Smooth muscle cell (in vitro differentiated cells): ENCODE results near the gene SPATA2L. TPM values are rescaled to one million over a fixed set of nuclear protein-coding genes. Genes with fewer than 3 reads are reported as not detected.

Experiments
- DNase-seq: peaks from one replicate; lab custom pipeline; 2025; ENCODE audit not compliant: unreplicated experiment; lab: John Stamatoyannopoulos, UW
- H2AFZ ChIP-seq: fragments of 200-600 bp; sonication (generic); 2 replicates; pipeline ENCODE4 v1.6.0; 2016; ENCODE audit warnings: antibody characterized with exemption, low read depth, mild to moderate bottlenecking
- H3F3A ChIP-seq: fragments of 200-600 bp; sonication (generic); 2 replicates; pipeline ENCODE4 v1.6.0; 2017; ENCODE audit warnings: antibody characterized with exemption, low read depth
- H3K27ac ChIP-seq: fragments of 200-600 bp; sonication (generic); 2 replicates; pipeline ENCODE4 v1.5.1; 2016; ENCODE audit warnings: low read depth, mild to moderate bottlenecking
- H3K27me3 ChIP-seq: fragments of 200-600 bp; sonication (generic); 2 replicates; pipeline ENCODE4 v1.6.1; 2016; ENCODE audit warnings: low read depth, mild to moderate bottlenecking
- H3K36me3 ChIP-seq: fragments of 200-600 bp; sonication (generic); 2 replicates; pipeline ENCODE4 v1.5.1; 2016; ENCODE audit warnings: low read depth
- H3K4me1 ChIP-seq: fragments of 200-600 bp; sonication (generic); 2 replicates; pipeline ENCODE4 v1.5.1; 2016; ENCODE audit warnings: low read depth
- H3K4me2 ChIP-seq: fragments of 200-600 bp; sonication (generic); 2 replicates; pipeline ENCODE4 v1.6.0; 2016; ENCODE audit warnings: mild to moderate bottlenecking
- H3K4me3 ChIP-seq: fragments of 200-600 bp; sonication (generic); 2 replicates; pipeline ENCODE4 v1.5.1; 2016; ENCODE audit warnings: mild to moderate bottlenecking
- H3K79me2 ChIP-seq: fragments of 200-600 bp; sonication (generic); 2 replicates; pipeline ENCODE4 v1.6.0; 2016; ENCODE audit warnings: low read depth, mild to moderate bottlenecking
- H3K9ac ChIP-seq: fragments of 200-600 bp; sonication (generic); 2 replicates; pipeline ENCODE4 v1.6.0; 2016; ENCODE audit warnings: low read depth
- H3K9me3 ChIP-seq: fragments of 200-600 bp; sonication (generic); replicated peaks from 2 replicates; pipeline ENCODE4 v1.5.1; 2016; ENCODE audit warnings: low read depth
- H4K20me1 ChIP-seq: fragments of 200-600 bp; sonication (generic); 2 replicates; pipeline ENCODE4 v1.6.0; 2016; ENCODE audit warnings: low read depth
- CTCF ChIP-seq: fragments of 200-600 bp; sonication (generic); IDR thresholded peaks from 2 replicates; pipeline ENCODE4 v1.5.1; 2017; ENCODE audit warnings: borderline replicate concordance, mild to moderate bottlenecking, antibody characterized with exemption; ENCODE audit not compliant: insufficient read depth, poor library complexity, severe bottlenecking
- WGBS: methylation state at CpG from one replicate; pipeline ENCODE4 v1.1.7; 2016; ENCODE audit warnings: low lambda C conversion rate; 5-methylcytosine and 5-hydroxymethylcytosine counted together
- polyA plus RNA-seq: library from polyadenylated mRNA; unstranded; fragments of >200 nt; fragmentation: Nextera tagmentation; extraction: Ambion mirVana; gene quantifications from 2 replicates; pipeline ENCODE4 v1.2.1, GENCODE V29; 2016
- total RNA-seq: library from RNA; depleted of rRNA; stranded (reverse); fragments of >200 nt; gene quantifications from 2 replicates; pipeline ENCODE4 v1.2.3, GENCODE V29; 2014

SPATA2L gene
- total and polyA plus RNA-seq, 2 experiments from 2014 or later, result 7.8 to 14.1 TPM

DNA sequence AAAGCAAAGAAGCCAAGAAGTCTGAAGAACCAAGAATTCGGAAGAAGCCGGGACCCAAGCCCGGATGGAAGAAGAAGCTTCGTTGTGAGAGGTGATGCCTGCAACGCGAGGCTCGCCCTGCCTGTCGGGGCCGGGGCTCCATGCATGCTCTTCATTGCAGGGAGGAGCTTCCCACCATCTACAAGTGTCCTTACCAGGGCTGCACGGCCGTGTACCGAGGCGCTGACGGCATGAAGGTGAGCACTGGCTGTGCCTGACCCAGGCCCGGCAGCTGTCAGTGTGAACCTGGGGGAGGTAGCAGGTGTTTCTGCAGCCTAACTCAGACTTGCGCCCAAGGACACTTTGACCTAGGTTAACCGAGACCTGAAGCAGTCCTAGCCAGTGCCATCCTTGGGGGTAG is 31.8 kb upstream of the SPATA2L start:
- peaks cover 9% of the 10 kb centered on the region for H3K36me3 ChIP-seq
- no peak overlapping the region for H3K4me3 ChIP-seq
- TF ChIP-seq CTCF, result no peak

DNA sequence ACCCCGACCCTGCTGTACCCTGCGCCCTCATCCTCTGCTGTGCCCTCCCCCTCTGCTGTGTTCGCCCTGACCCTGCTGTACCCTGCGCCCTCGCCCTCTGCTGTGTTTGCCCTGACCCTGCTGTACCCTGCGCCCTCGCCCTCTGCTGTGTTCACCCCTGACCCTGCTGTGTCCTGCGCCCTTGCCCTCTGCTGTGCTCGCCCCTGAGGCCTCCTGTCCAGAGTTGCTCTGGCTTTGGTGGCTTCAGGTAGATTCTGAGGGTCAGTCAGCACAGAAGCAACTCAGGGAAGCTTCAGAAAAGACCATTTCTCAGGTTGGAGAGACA is 31.4 kb upstream of the SPATA2L start:
- no peaks in the 10 kb centered on the region for H3K4me1 ChIP-seq
- no peaks in the 10 kb centered on the region for H3F3A ChIP-seq
- no peak overlapping the region for H2AFZ ChIP-seq
- no peak for TF ChIP-seq CTCF
- H3K36me3 ChIP-seq, result peaks cover 9% of the 10 kb centered on the region
- no peak overlapping the region for H3K4me3 ChIP-seq
- H4K20me1 ChIP-seq, result peaks cover 10% of the 10 kb centered on the region
- H3K4me2 ChIP-seq, result no peak overlapping the region
- no peak for DNase-seq
- H3K27me3 ChIP-seq, result no peaks in the 10 kb centered on the region
- H3K9me3 ChIP-seq, result no peaks in the 10 kb centered on the region
- H3K79me2 ChIP-seq, result no peaks in the 10 kb centered on the region
- H3K27ac ChIP-seq, result no peak overlapping the region
- WGBS, result 95% methylated on average over 9 of the region's 9 CpGs
- no peak overlapping the region for H3K9ac ChIP-seq

More for the DNA sequence above, 31.8 kb upstream of the SPATA2L start:
- WGBS, result 93% methylated on average over 17 of the region's 17 CpGs
- Histone ChIP-seq H3K9me3 (no peaks in the 10 kb centered on the region), H3K9ac (no peak overlapping the region), H3K79me2 (no peaks in the 10 kb centered on the region), H3K4me2 (no peak overlapping the region), H3K27me3 (no peaks in the 10 kb centered on the region), H3K27ac (no peak overlapping the region), H3F3A (no peaks in the 10 kb centered on the region), H2AFZ (no peak overlapping the region), H3K4me1 (no peaks in the 10 kb centered on the region), H4K20me1 (peaks cover 10% of the 10 kb centered on the region)
- no peak for DNase-seq

GRCh38 chr16:89732142-89732917 is 30.8 kb upstream of the SPATA2L start:
- Histone ChIP-seq H3K36me3 (peaks cover 9% of the 10 kb centered on the region), H3K4me3 (no peak overlapping the region), H3K4me1 (no peaks in the 10 kb centered on the region), H3F3A (no peaks in the 10 kb centered on the region), H3K27me3 (no peaks in the 10 kb centered on the region), H3K79me2 (no peaks in the 10 kb centered on the region), H3K4me2 (no peak overlapping the region), H3K27ac (no peak overlapping the region), H2AFZ (no peak overlapping the region), H3K9me3 (no peaks in the 10 kb centered on the region), H4K20me1 (peaks cover 16% of the 10 kb centered on the region), H3K9ac (no peak overlapping the region)
- 96% methylated on average over 14 of the region's 24 CpGs for WGBS
- no peak for TF ChIP-seq CTCF
- DNase-seq, result no peak
